GM13977 (cell line): ENCODE measurements around the gene ACAP2.
"Not testable (repeated sequence)": the region's sequence is repeated elsewhere in the genome, so short reads cannot be mapped to it uniquely, and the experiment has no call there.

Experiments used
- DNase-seq: peaks from one replicate; pipeline ENCODE4 v3.0.0; 2012; ENCODE audit warnings: low spot score
- CTCF ChIP-seq: IDR thresholded peaks from 2 replicates; pipeline ENCODE4 v1.5.1; 2012; ENCODE audit warnings: mild to moderate bottlenecking, control low read depth; ENCODE audit not compliant: insufficient read depth; ENCODE audit errors: extremely low read depth, missing control alignments
- in situ Hi-C: fragments of 300-500 bp; cut with MboI; formaldehyde crosslinking; loops from one replicate; pipeline ENCODE4 v1.12.0; 2022; ENCODE audit warnings: low sequenced_read_pairs, low pct_unique_long_range_greater_than_20kb, mixed read lengths, inconsistent platforms; ENCODE audit not compliant: unreplicated experiment

The ACAP2 gene

DNA sequence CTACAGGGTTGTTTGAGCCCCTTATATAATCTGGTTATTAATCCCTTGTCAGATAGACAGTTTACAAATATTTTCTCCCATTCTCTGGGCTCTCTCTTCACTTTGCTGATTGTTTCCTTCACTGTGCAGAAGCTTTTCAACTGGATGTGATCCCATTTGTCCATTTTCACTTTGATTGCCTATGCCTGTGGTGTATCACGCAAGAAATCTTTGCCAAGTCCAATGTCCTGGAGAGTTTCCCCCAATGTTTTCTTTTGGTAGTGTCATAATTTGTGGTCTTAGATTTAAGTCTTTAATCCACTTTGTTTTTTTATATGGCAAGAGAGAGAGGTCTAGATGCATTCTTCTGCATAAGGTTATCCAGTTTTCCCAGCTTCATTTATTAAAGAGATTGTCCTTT lies 212.6 kb downstream of the ACAP2 start:
- TF ChIP-seq CTCF: no peak
- in situ Hi-C loops: no loop called here
- no peak for DNase-seq

DNA sequence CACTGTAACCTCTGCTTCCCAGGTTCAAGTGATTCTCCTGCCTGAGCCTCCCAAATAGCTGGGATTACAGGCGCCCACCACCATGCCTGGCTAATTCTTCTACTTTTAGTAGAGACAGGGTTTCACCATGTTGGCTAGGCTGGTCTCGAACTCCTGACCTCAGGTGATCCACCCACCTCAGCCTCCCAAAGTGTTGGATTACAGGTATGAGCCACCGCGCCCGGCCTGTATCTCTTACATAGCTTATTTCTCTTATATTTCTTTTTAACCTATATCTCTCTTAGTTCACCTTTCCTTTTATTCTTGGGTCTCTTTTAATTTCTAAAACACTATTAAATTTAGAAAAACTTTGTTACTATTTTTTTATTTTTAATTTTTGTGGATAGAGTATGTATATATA lies 213.9 kb downstream of the ACAP2 start:
- in situ Hi-C loops, DNase-seq: not testable (repeated sequence)

- no peak for DNase-seq
- in situ Hi-C loops: no loop called here
- TF ChIP-seq CTCF: no peak
These were observed 214.9 kb downstream of the ACAP2 start for GRCh38 chr3:195227871-195228270.

DNA sequence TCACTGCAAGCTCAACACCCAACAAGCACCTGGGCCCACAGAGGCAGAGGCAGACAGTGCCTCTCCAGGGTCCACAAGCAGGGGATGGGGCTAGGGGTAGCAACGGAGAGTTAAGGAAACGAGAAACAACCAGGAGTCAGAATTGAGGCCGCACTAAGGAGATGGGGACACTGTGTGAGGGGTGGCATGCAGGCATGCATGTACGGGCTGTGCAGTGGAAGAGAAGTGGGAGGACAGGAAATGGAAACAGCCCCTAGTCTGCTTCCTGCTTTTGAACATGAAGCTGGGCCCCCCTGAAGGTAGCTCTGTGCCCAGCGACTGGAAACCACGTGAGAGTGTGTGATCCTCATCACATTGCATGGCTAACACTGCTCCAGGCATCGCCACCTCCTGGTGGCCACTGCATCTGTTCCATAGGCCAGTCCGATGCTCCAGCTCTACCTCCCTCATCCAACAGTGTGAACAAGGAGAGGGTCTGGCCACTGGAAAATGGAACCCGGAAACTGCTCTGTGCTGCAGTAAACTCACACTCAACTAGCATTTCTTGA lies 215.8 kb downstream of the ACAP2 start:
- in situ Hi-C loops: no loop called here
- DNase-seq: no peak
- TF ChIP-seq CTCF: peak; percentile 48

DNA sequence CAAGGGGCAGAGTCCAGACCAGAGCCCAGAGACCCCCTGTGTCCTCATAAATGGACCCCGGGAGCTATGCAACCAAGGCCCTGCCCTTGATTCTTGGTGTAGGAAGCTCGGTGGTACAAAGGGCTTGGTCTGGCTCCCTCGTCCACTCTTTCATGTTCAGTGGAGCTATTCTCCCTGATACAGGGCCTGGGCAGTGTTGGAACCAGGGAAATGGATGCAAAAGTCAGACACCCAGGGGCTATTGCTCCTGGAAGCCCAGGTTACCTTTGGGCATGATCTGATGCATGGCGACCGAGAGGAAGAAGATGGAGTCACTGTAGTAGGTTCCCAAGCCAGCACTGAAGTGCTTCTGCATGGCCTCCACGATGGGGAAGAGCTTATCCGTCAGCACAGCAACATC lies 216.4 kb downstream of the ACAP2 start:
- no peak for TF ChIP-seq CTCF
- in situ Hi-C loops: no loop called here
- no peak for DNase-seq

DNA sequence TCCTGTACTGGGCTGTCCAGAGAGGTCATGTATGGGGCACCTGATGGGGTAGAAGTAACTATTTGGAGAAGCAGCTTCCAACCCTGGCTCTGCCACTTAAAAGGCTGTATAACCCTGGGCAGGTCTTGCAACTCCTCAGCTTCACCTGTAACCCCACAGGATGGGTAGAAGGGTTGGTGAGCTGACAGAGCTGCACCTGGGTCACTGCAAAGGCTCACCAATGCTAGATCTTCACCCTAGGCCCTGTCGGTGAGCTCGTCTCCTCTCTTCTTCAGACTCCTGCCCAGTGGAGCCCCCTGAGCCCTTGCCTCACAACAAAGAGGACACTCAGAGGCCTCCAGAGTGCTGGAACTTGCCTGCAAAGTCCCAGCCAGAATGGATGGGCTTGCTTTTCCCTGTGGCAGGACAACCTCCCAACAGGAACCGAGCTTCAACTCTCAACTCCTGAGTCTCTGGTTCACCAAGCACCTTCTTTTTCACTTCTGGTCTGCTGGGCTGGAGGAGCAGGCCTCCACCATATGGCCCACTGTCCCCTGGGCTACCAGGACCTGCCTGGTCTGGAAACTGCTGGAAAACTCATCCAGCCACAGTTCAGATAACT lies 217.7 kb downstream of the ACAP2 start:
- TF ChIP-seq CTCF: no peak
- in situ Hi-C loops: no loop called here

More for the DNA sequence above, 217.7 kb downstream of the ACAP2 start:
- DNase-seq: no peak
